SIG-M5 (cell line): ENCODE results near the gene NRM.
"Not testable (repeated sequence)": the region's sequence is repeated elsewhere in the genome, so short reads cannot be mapped to it uniquely, and the experiment has no call there.

Experiments used
- DNase-seq: peaks from one replicate; lab custom pipeline; 2025; lab: John Stamatoyannopoulos, UW

Gene NRM, protein sequence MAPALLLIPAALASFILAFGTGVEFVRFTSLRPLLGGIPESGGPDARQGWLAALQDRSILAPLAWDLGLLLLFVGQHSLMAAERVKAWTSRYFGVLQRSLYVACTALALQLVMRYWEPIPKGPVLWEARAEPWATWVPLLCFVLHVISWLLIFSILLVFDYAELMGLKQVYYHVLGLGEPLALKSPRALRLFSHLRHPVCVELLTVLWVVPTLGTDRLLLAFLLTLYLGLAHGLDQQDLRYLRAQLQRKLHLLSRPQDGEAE

DNA sequence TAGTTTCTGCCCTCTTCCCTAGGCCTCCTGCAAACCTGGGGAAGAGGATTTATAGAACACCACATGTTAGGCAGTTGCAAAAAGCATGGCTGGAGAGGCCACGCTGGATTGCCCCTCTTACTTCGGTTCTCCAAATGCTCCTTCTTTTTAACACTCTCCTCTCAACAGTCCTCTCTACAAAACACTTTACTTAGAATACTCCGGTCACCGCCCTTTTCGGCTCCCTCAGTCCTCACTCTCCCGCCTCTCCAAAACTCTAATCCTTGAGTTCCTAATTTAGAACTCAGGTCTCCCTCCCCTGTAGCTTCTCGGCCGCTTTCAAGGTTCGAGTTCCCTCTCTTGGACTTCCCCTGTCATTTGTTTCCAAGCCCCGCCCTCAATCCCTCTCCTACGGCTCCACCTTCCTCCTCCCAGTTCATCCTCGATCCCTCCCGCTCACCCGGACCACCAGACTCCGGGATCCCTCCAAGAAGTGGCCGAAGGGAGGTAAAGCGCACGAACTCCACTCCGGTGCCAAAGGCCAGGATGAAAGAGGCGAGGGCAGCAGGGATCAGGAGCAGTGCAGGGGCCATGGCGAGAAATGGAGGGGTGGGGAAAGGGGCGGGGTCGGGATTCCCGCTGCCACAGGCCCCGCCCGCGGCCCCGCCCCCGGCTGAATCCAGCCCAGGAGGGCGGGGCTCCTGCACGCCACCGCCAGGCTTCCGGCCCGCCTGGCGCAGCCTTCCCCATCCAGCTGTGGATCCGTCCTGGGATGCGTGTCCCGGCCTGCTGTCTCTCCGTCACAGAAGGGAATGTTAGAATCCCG lies at the start of gene NRM:
Gene NRM, minus strand, starts transcription at position 582 of the 805 bp plus-strand sequence. Its CDS starts 10 bp downstream, at position 572.
- DNase-seq: no peak

DNA sequence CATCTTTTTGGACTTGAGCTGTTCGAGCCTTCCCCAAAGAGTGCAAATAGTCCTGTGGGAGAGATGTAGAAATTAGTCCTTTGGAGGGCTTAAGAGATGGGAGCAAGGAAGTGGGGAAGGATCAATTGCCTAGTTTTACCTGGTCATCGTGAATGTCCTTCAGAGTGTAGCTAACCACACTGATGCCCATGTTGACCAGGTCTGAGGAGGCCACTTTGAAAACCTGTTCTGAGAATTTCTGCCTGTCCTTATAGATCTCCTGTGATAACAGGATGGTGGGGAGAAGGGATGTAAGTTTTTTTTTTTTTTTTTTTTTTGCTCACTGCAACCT lies 49.7 kb upstream of the NRM start:
- no peak for DNase-seq

DNA sequence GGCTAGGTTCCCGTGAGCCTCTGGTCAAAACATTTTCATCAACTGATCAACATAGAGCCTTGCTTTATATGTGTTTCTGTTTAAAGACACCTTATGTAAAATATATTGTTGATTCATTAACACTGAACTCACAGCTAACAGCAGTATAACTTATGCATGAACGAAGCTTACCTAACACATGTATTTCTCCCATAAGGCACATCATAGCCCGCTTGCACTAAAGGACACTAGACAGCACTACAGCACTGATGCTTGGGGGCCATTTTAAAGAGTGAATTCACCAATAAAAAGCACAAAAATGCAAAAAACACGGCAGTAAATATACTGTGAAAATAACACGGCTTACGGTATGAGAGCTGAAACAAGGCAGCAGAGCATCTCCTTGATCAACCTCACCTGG lies 47.7 kb upstream of the NRM start:
- no peak for DNase-seq

DNA sequence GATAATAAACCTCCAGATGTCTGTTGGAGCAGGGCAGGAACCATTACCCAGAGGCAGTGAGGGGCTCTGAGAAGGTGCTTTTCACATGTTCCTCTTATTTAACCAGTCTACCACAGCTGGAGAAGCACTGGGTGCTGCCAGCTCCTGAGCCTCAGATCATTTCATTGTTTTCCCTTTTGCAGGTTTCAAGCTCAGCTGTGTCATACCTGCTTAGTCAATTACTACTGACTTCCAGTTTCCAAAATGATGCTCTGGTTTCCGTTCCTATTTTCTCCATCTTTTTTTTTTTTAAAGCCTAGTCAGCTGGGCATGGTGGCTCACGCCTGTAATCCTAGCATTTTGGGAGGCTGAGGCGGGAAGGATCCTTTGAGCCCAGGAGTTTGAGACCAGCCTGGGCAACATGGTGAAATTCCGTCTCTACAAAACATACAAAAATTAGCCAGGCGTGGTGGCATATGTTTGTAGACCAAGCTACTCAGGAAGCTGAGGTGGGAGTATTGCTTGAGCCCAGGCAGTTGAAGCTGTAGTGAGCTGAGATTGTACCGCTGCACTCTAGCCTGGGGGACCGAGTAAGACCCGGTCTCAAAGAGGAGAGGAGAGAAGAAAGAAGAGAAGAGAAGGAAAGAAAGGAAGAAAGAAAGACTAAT lies 45.0 kb upstream of the NRM start:
- DNase-seq: no peak

DNA sequence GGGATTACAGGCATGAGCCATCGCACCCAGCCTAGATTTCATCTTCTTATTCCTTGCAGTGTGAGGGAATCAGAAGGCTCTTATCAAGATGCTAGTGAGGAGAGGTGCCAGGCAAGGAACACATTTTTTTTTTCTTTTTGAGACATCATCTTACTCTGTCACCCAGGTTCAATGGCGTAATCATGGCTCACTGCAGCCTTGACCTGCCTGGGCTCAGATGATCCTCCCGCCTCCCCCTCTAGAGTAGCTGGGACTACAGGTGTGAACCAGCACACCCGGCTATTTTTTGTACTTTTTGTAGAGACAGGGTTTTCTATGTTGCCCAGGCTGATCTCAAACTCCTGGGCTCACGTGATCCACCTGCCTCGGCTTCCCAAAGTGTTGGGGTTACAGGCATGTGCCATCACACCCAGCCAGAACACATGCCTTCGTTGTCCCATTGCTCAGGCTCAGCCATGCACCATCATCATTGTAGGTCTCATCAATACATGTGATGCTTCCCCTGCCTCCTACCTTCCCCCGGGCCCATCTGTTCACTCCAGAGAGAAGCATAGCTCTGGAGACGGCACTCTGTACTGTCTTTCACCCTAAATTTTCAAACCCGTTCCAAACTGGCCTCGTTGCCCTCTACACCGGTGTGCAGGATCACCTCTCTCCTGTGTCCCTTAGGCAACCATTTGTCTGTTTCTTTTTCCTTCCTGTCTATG lies 41.6 kb upstream of the NRM start:
- DNase-seq: no peak

DNA sequence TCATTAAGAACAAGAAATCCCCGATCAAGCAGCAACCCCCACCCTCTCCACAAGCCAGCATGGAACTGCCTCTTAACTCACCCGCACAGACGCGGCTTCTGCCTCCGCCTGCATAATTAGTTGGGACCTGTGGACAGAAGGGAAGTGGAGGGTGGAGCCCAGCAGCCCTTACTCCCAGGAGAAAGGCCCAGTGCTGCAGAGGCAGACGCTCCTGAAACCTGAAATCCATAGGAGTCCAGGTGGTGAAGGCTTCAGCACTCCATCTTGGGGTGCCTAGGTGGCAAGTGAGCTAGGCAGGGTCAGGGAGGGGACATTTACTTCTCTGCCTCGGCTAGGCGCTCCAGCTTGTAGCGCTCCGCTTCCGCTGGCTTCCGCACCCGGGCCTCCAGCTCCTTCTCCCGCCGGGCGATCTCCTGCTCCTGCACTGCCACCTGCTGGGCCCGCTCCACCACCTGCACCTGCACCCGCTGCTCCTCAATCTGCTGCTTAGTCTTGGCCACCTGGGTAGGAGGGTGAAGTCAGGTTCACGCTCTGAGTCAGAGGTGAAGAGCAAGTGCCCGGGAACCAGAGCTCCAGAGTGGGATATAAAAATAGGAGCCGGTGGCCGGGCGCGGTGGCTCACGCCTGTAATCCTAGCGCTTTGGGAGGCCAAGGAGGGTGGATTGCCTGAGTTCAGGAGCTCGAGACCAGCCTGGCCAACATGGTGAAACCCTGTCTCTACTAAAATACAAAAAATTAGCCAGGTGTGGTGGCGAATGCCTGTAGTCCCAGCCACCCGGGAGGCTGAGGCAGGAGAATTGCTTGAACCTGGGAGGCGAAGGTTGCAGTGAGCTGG lies 40.0 kb upstream of the NRM start:
- no peak for DNase-seq

DNA sequence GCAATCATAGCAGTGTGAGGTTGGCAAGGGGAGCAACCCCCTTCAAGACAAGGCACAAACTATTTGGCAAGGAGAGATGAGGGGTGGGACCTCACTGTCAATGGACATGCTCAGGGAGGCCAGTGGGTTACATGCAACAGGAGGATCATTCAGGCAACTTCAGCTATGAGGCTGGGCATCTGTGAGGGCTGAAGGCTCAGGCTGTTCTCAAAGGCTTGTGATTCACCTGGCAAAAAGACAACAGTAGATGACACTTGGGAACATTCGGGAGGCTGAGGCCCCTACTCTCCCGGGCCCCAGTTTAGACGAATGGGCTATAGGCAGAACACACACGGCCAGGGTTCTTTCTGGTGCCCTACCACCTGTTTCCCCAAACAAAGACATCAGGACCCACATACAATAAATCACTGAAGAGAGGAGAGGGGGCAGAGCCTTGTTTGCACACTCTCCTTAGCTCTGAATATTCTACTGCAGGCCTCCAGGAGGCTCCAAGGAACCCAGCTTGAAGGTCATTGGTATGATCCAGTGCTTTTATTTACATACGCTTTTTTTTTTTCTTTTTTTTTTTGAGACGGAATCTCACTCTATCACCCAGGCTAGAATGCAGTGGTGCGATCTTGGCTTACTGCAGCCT lies 37.3 kb upstream of the NRM start:
- DNase-seq: no peak

DNA sequence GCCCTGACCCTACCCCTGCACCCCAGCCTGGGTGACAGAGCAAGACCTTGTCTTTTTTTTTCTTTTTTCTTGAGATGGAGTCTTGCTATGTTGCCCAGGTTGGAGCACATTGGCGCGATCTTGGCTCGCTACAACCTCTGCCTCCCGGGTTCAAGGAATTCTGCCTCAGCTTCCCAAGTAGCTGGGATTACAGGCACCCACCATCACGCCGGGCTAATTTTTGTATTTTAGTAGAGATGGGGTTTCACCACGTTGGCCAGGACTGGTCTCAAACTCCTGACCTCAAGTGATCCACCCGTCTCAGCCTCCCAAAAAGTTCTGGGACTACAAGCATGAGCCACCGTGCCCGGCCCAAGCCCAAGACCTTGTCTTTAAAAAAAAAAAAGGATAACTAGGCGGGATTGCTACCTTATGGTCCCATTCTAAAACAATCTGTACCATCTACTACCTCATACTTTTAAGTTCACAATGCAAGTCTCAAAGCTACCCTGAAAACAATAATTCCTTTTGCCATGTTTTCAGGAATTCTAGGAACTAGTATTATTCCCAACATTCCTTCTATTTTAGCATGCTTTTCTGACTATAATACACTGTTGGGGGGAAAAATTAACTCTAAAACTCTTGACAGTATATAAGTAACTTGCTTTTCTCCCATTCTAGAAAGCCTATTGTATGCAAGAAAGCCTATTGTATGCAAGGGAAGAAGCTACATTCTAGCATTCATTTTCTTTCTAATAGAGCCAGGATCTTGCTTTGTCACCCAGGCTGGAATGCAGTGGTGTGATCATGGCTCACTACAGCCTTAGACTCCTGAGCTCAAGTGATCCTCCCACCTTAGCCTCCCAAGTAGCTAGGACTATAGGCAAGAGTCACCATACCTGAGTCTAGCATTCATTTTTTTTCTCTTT lies 36.0 kb upstream of the NRM start:
- no peak for DNase-seq

DNA sequence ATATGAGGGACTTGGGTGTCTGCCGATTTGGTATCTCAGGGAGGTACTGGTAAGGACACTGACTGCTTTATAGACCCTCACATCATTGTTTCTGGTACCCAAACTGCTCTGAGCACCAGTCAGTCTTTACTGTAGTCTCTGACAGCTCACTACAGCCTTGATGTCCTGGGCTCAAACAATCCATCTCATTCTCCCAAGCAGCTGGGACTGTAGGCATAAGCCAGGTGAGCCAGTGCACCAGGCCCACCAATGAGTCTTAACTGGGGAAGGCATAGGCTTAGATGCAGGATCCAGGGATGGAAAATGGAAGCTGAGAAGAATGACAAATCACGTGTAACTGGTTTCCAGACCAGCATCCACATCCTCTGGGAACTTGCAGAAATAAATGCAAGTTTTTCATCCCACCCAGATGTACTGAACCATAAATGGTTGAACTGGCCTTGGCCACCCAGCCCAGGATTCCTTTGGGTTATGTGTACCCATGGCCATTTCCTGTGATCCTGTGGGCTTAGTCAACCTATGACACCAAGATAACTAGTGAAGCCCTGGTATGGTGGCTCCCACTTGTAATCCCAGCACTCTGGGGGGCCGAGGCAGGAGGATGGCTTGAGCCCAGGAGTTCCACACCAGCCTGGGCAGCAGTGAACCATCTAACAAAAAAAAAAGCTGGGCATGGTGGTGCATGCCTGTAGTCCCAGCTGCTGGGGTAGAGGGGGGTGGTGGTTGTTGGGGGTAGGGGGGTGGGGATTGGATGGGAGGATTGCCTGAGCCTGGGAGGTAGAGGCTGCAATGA lies 35.1 kb upstream of the NRM start:
- no peak for DNase-seq

DNA sequence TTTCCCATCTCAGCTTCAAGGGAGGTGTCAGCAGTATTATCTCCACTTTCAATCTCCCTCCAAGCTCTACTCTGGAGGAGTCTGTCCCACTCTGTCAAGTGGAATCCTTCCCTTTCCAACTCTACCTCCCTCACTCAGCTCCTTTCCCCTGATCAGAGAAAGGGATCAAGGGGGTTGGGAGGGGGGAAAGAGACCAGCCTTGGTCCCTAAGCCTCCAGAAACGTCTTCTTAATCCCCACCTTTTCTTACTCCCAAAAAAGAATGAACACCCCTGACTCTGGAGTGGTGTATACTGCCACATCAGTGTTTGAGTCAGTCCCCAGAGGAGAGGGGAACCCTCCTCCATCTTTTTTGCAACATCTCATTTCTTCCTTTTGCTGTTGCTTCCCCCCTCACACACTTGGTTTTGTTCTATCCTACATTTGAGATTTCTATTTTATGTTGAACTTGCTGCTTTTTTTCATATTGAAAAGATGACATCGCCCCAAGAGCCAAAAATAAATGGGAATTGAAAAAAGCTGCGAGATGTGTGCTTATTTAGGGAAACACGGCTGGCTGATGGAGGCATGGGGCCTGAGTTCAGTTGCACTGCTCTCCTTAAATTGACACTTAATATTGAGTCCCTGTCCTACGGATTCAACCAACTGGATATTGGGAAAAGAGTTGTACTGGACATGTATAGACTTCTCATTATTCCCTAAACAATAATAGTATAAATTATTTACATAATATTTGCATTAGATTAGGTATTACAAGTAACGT lies 34.3 kb upstream of the NRM start:
- DNase-seq: no peak

DNA sequence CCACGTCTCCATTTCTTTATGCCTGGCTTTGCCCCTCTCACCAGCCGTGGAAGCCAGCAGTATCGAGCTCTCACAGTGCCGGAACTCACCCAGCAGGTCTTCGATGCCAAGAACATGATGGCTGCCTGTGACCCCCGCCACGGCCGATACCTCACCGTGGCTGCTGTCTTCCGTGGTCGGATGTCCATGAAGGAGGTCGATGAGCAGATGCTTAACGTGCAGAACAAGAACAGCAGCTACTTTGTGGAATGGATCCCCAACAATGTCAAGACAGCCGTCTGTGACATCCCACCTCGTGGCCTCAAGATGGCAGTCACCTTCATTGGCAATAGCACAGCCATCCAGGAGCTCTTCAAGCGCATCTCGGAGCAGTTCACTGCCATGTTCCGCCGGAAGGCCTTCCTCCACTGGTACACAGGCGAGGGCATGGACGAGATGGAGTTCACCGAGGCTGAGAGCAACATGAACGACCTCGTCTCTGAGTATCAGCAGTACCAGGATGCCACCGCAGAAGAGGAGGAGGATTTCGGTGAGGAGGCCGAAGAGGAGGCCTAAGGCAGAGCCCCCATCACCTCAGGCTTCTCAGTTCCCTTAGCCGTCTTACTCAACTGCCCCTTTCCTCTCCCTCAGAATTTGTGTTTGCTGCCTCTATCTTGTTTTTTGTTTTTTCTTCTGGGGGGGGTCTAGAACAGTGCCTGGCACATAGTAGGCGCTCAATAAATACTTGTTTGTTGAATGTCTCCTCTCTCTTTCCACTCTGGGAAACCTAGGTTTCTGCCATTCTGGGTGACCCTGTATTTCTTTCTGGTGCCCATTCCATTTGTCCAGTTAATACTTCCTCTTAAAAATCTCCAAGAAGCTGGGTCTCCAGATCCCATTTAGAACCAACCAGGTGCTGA lies 33.3 kb upstream of the NRM start:
- DNase-seq: not testable (repeated sequence)

DNA sequence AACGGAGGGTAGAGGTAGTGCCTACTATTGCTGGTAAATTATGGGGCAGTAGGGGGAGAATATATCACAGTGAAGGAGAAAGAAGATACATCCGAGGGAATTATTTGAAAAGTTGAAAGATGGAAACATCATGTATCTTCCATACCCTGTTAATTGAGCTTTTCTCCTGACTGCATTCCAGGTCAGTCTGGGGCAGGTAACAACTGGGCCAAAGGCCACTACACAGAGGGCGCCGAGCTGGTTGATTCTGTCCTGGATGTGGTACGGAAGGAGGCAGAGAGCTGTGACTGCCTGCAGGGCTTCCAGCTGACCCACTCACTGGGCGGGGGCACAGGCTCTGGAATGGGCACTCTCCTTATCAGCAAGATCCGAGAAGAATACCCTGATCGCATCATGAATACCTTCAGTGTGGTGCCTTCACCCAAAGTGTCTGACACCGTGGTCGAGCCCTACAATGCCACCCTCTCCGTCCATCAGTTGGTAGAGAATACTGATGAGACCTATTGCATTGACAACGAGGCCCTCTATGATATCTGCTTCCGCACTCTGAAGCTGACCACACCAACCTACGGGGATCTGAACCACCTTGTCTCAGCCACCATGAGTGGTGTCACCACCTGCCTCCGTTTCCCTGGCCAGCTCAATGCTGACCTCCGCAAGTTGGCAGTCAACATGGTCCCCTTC lies 32.5 kb upstream of the NRM start:
- DNase-seq: not testable (repeated sequence)

DNA sequence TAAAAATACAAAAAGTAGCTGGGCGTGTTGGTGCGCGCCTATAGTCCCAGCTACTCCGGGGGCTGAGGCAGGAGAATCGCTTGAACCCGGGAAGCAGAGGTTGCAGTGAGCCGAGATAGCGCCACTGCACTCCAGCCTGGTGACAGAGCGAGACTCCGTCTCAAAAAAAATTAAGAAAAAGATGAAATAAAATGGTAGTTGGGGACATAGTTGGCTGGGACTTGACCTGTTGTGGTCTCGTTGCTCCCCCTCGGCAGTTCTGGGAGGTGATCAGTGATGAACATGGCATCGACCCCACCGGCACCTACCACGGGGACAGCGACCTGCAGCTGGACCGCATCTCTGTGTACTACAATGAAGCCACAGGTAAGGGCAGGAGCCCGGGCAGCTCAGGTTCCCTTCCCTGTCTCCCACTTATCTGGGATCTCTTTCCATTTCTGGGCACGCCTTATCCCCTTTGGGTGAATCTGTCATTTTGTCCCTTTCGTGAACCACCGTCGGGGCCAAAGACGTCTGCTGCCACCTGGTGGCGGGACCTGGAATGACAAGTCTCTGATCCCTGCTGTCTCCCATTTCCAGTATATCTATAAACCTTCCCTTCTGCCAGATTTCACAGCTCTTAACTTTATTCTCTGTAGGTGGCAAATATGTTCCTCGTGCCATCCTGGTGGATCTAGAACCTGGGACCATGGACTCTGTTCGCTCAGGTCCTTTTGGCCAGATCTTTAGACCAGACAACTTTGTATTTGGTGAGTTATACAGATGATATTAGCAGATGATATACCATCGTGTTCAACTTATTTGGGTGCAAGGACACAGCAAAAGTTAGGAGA lies 31.7 kb upstream of the NRM start:
- no peak for DNase-seq

DNA sequence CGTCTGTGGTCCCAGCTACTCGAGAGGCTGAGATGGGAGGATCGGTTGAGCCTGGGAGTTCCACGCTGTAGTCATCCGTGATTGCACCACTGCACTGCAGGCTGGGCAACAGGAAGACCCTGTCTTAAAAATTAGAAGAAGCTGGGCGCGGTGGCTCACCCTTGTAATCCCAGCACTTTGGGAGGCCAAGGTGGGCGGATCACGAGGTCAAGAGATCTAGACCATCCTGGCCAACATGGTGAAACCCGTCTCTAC lies 31.2 kb upstream of the NRM start:
- DNase-seq: not testable (repeated sequence)

DNA sequence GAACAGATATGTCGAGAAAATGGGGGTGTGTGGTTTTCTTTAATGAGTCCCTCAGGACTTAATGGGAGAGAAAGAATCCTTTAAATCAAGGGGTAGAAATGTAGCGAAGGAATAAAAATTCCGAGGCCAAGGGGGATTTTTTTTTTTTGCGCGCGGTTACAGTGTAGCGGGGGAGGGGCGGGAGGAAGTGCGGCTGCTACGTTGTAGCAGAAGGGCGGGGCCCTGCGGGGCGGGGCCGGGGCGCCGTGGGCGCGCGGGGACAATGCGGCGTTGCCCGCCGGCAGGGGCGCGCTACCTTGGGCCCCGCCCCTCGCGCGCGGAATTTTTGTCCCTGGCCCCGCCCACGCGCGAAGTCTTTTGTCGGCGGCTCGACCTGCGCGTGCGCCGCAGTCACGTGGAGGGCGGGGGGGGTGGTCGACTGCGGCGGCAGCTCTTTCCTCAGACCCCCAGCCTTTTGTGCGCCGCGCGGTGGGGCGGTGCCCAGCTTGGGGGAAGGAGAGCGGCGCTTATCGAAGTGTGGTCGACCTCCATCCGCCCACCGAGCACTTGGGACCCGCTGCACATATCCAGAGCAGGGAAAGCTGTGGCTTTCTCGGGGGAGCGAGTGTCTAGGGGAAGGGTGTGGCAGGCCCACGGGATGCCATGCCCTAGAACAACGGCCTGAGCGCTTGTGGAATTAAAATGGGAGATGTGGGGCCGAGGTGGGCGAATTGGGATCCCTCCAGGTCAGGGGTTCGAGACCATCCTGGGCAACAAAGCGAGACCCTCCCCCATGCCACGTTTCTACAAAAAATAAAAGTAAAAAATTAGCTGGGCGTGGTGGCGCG lies 30.6 kb upstream of the NRM start:
- DNase-seq: peak; percentile 64
